AG04450 (cell line): ENCODE measurements around the gene SLC4A5. TPM values are rescaled to one million over a fixed set of nuclear protein-coding genes. Genes with fewer than 3 reads are reported as not detected.

Source experiments
- CTCF ChIA-PET: fragments of 300-600, 350-600 bp; formaldehyde crosslinking; extraction: SDS; loops from one replicate; lab custom pipeline; 2022; ENCODE audit warnings: antibody characterized with exemption, inconsistent platforms; lab: Charles Lee
- POLR2A ChIA-PET: fragments of 350-600 bp; formaldehyde crosslinking; extraction: SDS; loops from one replicate; lab custom pipeline; 2021; ENCODE audit warnings: antibody characterized with exemption, inconsistent platforms; lab: Yijun Ruan, JAX
- DNase-seq: peaks from one replicate; pipeline ENCODE4 v3.0.0-alpha.2; 2011; ENCODE audit warnings: low read depth, low spot score
- H3K27ac ChIP-seq: one replicate; pipeline ENCODE4 v1.5.1; 2012; ENCODE audit warnings: low read depth, low read length, control low read depth
- H3K27me3 ChIP-seq: one replicate; pipeline ENCODE4 v1.6.0; 2012; ENCODE audit warnings: low read length; ENCODE audit not compliant: control insufficient read depth, insufficient read depth
- H3K4me3 ChIP-seq: 2 replicates; pipeline ENCODE4 v1.5.1; 2011; ENCODE audit warnings: mild to moderate bottlenecking, low read depth, low read length, control low read depth
- H3K9me3 ChIP-seq: 2 replicates; pipeline ENCODE4 v1.5.1; 2012; ENCODE audit warnings: low read length; ENCODE audit not compliant: control insufficient read depth, insufficient read depth
- polyA plus RNA-seq: library from polyadenylated mRNA; depleted of rRNA; stranded (reverse); fragments of >200 nt; gene quantifications from 2 replicates; pipeline ENCODE4 v1.2.3, GENCODE V29; 2011
- TF ChIP-seq, protein P1 (sequence below): IDR thresholded peaks from 2 replicates; pipeline ENCODE4 v1.5.1; 2011; ENCODE audit warnings: low read depth, low read length, control low read depth, inconsistent platforms

Gene SLC4A5
- polyA plus RNA-seq, 1 experiment = 0.15 TPM

DNA sequence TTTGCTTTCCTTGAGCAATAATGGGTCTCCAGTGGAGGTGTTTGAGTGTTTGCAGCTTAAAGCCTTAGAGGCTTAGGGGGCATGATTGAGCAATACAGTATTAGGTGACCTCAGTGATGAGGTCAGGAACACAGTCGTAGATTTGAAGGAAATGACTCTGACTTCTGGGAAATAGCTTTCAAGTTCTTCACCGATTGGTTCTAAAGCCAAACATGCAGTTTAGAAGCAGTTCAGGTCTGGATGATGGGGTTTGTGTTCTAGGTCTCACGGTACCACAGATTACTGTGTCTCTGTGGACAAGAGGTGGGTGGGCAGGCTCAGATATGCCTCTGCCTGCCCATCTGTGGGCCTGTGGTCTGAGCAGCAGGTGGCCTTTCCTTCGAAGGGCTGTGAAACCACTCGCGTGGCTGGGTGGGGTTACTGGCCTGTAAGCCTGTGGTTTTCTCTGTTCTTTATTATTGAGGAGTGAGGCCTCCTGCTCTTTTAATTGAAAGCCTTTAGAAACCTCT is 137.0 kb downstream of the SLC4A5 start:
- no peaks in the 10 kb centered on the region for H3K27me3 ChIP-seq
- H3K27ac ChIP-seq = peak overlapping the region; percentile 31
- H3K4me3 ChIP-seq = no peak overlapping the region
- TF ChIP-seq, protein P1, sequence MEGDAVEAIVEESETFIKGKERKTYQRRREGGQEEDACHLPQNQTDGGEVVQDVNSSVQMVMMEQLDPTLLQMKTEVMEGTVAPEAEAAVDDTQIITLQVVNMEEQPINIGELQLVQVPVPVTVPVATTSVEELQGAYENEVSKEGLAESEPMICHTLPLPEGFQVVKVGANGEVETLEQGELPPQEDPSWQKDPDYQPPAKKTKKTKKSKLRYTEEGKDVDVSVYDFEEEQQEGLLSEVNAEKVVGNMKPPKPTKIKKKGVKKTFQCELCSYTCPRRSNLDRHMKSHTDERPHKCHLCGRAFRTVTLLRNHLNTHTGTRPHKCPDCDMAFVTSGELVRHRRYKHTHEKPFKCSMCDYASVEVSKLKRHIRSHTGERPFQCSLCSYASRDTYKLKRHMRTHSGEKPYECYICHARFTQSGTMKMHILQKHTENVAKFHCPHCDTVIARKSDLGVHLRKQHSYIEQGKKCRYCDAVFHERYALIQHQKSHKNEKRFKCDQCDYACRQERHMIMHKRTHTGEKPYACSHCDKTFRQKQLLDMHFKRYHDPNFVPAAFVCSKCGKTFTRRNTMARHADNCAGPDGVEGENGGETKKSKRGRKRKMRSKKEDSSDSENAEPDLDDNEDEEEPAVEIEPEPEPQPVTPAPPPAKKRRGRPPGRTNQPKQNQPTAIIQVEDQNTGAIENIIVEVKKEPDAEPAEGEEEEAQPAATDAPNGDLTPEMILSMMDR = no peak
- no peak for DNase-seq
- CTCF ChIA-PET = interaction anchor here (1.9 kb wide), 1 partner anchor 382 kb away, joined by 6 read pairs; no protein-coding TSS in a partner anchor
- no peaks in the 10 kb centered on the region for H3K9me3 ChIP-seq
- POLR2A ChIA-PET = interaction anchor here (1.2 kb wide), 1 partner anchor 28 kb away, joined by 4 read pairs; the partner anchor contains the start of gene MOB1A

DNA sequence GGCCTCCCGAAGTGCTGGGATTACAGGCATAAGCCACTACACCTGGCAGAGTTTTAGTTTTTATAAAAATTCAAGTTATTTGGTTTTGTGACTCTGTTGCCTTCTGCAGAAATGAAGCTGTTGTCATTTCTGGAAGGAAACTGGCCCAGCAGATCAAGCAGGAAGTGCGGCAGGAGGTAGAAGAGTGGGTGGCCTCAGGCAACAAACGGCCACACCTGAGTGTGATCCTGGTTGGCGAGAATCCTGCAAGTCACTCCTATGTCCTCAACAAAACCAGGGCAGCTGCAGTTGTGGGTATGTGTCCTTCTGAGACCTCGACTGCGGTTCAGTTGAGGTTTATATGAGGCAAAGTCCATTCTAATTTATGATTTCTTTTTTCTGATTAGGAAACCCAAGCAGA is 137.6 kb downstream of the SLC4A5 start:
- ChIA-PET CTCF (interaction anchor here (1.9 kb wide), 1 partner anchor 381 kb away, joined by 6 read pairs; no protein-coding TSS in a partner anchor), POLR2A (interaction anchor here (1.2 kb wide), 1 partner anchor 27 kb away, joined by 4 read pairs; the partner anchor contains the start of gene MOB1A)
- Histone ChIP-seq H3K27me3 (no peaks in the 10 kb centered on the region), H3K27ac (no peak overlapping the region), H3K4me3 (no peak overlapping the region), H3K9me3 (no peaks in the 10 kb centered on the region)
- DNase-seq = no peak
- TF ChIP-seq, protein P1 = no peak

DNA sequence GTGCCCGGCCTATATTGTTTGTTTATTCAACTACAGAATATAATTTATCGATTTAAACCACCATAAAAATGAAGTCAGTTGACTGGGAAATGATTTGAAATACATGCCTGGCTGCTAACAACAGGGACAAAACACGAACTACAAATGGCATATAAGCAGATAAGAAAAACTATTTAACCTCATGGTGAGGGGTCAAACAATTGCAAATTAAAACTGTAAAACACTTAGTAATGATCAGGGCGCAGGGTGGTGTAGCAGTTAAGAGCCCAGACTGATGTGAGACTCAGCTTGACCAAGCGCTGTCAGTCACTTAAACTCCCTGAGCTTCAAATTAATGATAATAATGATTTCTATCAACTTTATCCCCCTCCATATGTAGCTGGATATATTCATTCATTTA is 138.1 kb downstream of the SLC4A5 start:
- H3K27me3 ChIP-seq = no peaks in the 10 kb centered on the region
- ChIA-PET CTCF (no interaction called here), POLR2A (no interaction called here)

DNA sequence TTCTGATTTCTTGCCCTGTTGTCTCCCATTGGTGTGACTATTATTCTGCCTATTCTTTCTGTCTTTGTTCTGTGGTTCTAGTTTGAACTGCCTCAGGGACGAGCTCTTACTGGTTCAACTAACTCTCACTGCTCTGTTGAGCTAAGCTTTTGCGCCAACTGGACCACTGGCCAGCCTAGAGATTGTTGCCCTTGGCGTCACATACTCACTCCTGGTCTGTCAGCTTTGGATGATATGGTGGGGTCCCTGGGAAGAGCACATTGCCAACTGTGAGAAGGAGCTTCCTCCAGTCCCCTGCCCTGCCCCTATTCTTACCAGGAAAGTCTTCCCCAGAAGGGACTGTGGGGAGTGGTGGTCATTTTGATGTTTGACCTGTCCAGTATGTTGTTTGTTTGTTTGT is 138.8 kb downstream of the SLC4A5 start:
- ChIA-PET CTCF (interaction anchor here (1.4 kb wide), 1 partner anchor 50 kb away, joined by 3 read pairs; no protein-coding TSS in a partner anchor), POLR2A (no interaction called here)
- Histone ChIP-seq H3K27me3 (no peaks in the 10 kb centered on the region), H3K27ac (no peak overlapping the region), H3K9me3 (no peaks in the 10 kb centered on the region), H3K4me3 (no peak overlapping the region)
- TF ChIP-seq, protein P1 = no peak
- no peak for DNase-seq

More for the DNA sequence above, 138.1 kb downstream of the SLC4A5 start:
- no peak for DNase-seq
- Histone ChIP-seq H3K9me3 (no peaks in the 10 kb centered on the region), H3K27ac (no peak overlapping the region), H3K4me3 (no peak overlapping the region)
- TF ChIP-seq, protein P1 = no peak

DNA sequence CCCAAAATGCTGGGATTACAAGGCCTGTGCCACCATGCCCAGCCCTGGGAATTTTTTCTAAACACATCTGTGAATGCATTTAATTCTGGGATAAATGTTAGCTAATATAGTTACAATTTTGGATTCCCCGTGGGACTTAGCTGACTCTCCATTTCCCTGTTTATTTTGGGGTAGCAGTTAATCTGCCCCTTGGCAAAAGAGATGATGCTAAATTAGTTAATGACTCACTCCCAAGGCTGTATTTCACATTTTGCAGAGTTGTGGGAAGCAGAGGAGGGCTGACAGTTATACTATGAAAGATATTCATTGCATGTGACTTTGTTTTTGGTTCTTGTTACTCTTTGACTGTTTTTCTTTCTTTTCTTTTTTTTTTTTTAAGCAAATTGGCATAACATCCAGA is 141.6 kb downstream of the SLC4A5 start:
- H3K27me3 ChIP-seq = no peaks in the 10 kb centered on the region
- H3K4me3 ChIP-seq = peak overlapping the region; percentile 18; the same call in 1 of the 2 replicates
- peak overlapping the region; percentile 31 for H3K27ac ChIP-seq
- no peak for DNase-seq
- ChIA-PET POLR2A (interaction anchor here (0.7 to 1.2 kb wide), 3 partner anchors 14 to 281 kb away, joined by 3 to 5 read pairs (median 4); partner anchors contain the start of gene MOB1A), CTCF (no interaction called here)
- no peaks in the 10 kb centered on the region; the same call in 1 of the 2 replicates for H3K9me3 ChIP-seq
- TF ChIP-seq, protein P1 = no peak
